GM12872 (cell line): ENCODE measurements around the gene VGLL4.

Experiments used
- CTCF ChIP-seq: IDR thresholded peaks from 3 replicates; pipeline ENCODE4 v1.5.1; 2011; ENCODE audit warnings: low read depth, mild to moderate bottlenecking, low read length, moderate library complexity; ENCODE audit not compliant: insufficient read depth

The VGLL4 gene

GRCh38 chr3:11517601-11518000 lies 126.1 kb downstream of the VGLL4 start:
- TF ChIP-seq CTCF = no peak

GRCh38 chr3:11514191-11514821 lies 129.4 kb downstream of the VGLL4 start:
- TF ChIP-seq CTCF = no peak

GRCh38 chr3:11513817-11514135 lies 129.9 kb downstream of the VGLL4 start:
- TF ChIP-seq CTCF = no peak

GRCh38 chr3:11510356-11510755 lies 133.4 kb downstream of the VGLL4 start:
- TF ChIP-seq CTCF = no peak

- no peak for TF ChIP-seq CTCF
Observed at GRCh38 chr3:11510001-11510340, 133.7 kb downstream of the VGLL4 start.

GRCh38 chr3:11509173-11510000 lies 134.3 kb downstream of the VGLL4 start:
- no peak for TF ChIP-seq CTCF

- TF ChIP-seq CTCF = no peak
Observed at GRCh38 chr3:11508346-11509172, 135.2 kb downstream of the VGLL4 start.
